Liver (tissue), 9 donors: ENCODE data around the gene SPATA13. TPM values are rescaled to one million over a fixed set of nuclear protein-coding genes. Genes with fewer than 3 reads are reported as not detected.

Experiments used
- DNase-seq: peaks from one replicate; pipeline ENCODE4 v3.0.0-alpha.2; 2017; ENCODE audit warnings: low spot score
- H3K27ac ChIP-seq, 2 donors: one replicate each; pipeline ENCODE4 v1.7.0; 2013; ENCODE audit warnings: inconsistent platforms in 2 of 2, low read length in 2 of 2, control low read depth in 1 of 2, low read depth in 1 of 2, mild to moderate bottlenecking in 1 of 2
- H3K27me3 ChIP-seq, 4 donors: one replicate each; pipeline versions ENCODE4 v1.6.1 to v1.7.0; 2013; ENCODE audit warnings: low read length in 3 of 4, inconsistent platforms in 1 of 4, mild to moderate bottlenecking in 1 of 4, moderate library complexity in 1 of 4; ENCODE audit not compliant: control insufficient read depth in 4 of 4, insufficient read depth in 4 of 4
- H3K36me3 ChIP-seq, 4 donors: one replicate each; pipeline versions ENCODE4 v1.6.1 to v1.7.0; 2013; ENCODE audit warnings: low read length in 3 of 4, mild to moderate bottlenecking in 3 of 4, low read depth in 1 of 4, moderate library complexity in 1 of 4; ENCODE audit not compliant: control insufficient read depth in 4 of 4, insufficient read depth in 3 of 4
- H3K4me1 ChIP-seq, 4 donors: one replicate each; pipeline versions ENCODE4 v1.6.1 to v1.7.0; 2013; ENCODE audit warnings: low read length in 3 of 4, mild to moderate bottlenecking in 3 of 4, moderate library complexity in 1 of 4; ENCODE audit not compliant: control insufficient read depth in 4 of 4, insufficient read depth in 4 of 4
- H3K4me3 ChIP-seq, 3 donors: one replicate each; pipeline versions ENCODE4 v1.6.1 to v1.7.0; 2013; ENCODE audit warnings: low read length in 3 of 3, control low read depth in 1 of 3, low read depth in 1 of 3, mild to moderate bottlenecking in 1 of 3
- H3K9ac ChIP-seq, 2 donors: one replicate each; pipeline ENCODE4 v1.7.0; 2013; ENCODE audit warnings: low read length in 2 of 2, mild to moderate bottlenecking in 2 of 2, moderate library complexity in 2 of 2, control low read depth in 1 of 2, low read depth in 1 of 2
- H3K9me3 ChIP-seq, 4 donors: one replicate each; pipeline versions ENCODE4 v1.6.1 to v1.7.0; 2013; ENCODE audit warnings: low read length in 3 of 4; ENCODE audit not compliant: control insufficient read depth in 4 of 4
- EGR1 ChIP-seq, 2 donors: IDR thresholded peaks; 2 replicates each; pipeline ENCODE4 v1.6.1; 2016 to 2018; ENCODE audit warnings: antibody characterized with exemption in 2 of 2, low read depth in 2 of 2
- FOXA1 ChIP-seq: IDR thresholded peaks from 2 replicates; pipeline ENCODE4 v1.6.1; 2016; ENCODE audit warnings: antibody characterized with exemption
- FOXA2 ChIP-seq: IDR thresholded peaks from 2 replicates; pipeline ENCODE4 v1.6.1; 2016; ENCODE audit warnings: antibody characterized with exemption
- GABPA ChIP-seq, 2 donors: IDR thresholded peaks in 1 of 2; conservative IDR thresholded peaks in 1 of 2; 2 replicates each; pipeline ENCODE4 v1.6.1; 2016; ENCODE audit warnings: antibody characterized with exemption in 2 of 2, mild to moderate bottlenecking in 1 of 2, moderate library complexity in 1 of 2
- HNF4A ChIP-seq, 2 donors: conservative IDR thresholded peaks; 2 replicates each; pipeline ENCODE4 v1.6.1; 2016; ENCODE audit warnings: antibody characterized with exemption in 2 of 2, mild to moderate bottlenecking in 2 of 2
- HNF4G ChIP-seq: IDR thresholded peaks from 2 replicates; pipeline ENCODE4 v1.6.1; 2016; ENCODE audit warnings: antibody characterized with exemption
- JUND ChIP-seq, 2 donors: IDR thresholded peaks; 2 replicates each; pipeline ENCODE4 v1.6.1; 2016; ENCODE audit warnings: antibody characterized with exemption in 2 of 2
- NR2F2 ChIP-seq: IDR thresholded peaks from 2 replicates; pipeline ENCODE4 v1.6.1; 2016; ENCODE audit warnings: antibody characterized with exemption
- RAD21 ChIP-seq, 2 donors: IDR thresholded peaks; 2 replicates each; pipeline ENCODE4 v1.6.1; 2016; ENCODE audit warnings: antibody characterized with exemption in 2 of 2, mild to moderate bottlenecking in 2 of 2
- RXRA ChIP-seq, 2 donors: IDR thresholded peaks; 2 replicates each; pipeline ENCODE4 v1.6.1; 2017 to 2018; ENCODE audit warnings: antibody characterized with exemption in 2 of 2, mild to moderate bottlenecking in 1 of 2
- SP1 ChIP-seq: IDR thresholded peaks from 2 replicates; pipeline ENCODE4 v1.6.1; 2018; ENCODE audit warnings: antibody characterized with exemption, mild to moderate bottlenecking
- TAF1 ChIP-seq: conservative IDR thresholded peaks from 2 replicates; pipeline ENCODE4 v1.6.1; 2016; ENCODE audit warnings: antibody characterized with exemption, mild to moderate bottlenecking
- YY1 ChIP-seq: IDR thresholded peaks from 2 replicates; pipeline ENCODE4 v1.6.1; 2016; ENCODE audit warnings: antibody characterized with exemption, mild to moderate bottlenecking
- WGBS: extraction: QIAGEN DNeasy Blood & Tissue Kit; methylation state at CpG from one replicate; pipeline ENCODE4 v1.1.7; 2013; 5-methylcytosine and 5-hydroxymethylcytosine counted together
- polyA plus RNA-seq, 2 donors: library from polyadenylated mRNA; stranded (reverse) in 1 of 2; unstranded in 1 of 2; fragments of 200-250 nt in 1 of 2; fragments of >200 nt in 1 of 2; fragmentation: Nextera tagmentation in 1 of 2; extraction: Ambion mirVana in 1 of 2; gene quantifications; one replicate each; pipeline versions ENCODE4 v1.2.1 to v1.2.3, GENCODE V29; 2013 to 2015
- total RNA-seq, 2 donors: library from RNA; depleted of rRNA; stranded (reverse); fragments of >200 nt; gene quantifications; one replicate each; pipeline ENCODE4 v1.2.3, GENCODE V29; 2014
- TF ChIP-seq, protein P1 (sequence below): IDR thresholded peaks from 2 replicates; pipeline ENCODE4 v1.6.1; 2016; ENCODE audit warnings: antibody characterized with exemption
- TF ChIP-seq, protein P2 (sequence below): IDR thresholded peaks from 2 replicates; pipeline ENCODE4 v1.6.1; 2016; ENCODE audit warnings: antibody characterized with exemption
- TF ChIP-seq, protein P3 (sequence below): fragments of 150-350 bp; IDR thresholded peaks from 2 replicates; pipeline ENCODE4 v1.5.1; 2017; ENCODE audit warnings: improper control_type of control experiment, low read depth, low read length; ENCODE audit not compliant: missing input control
- TF ChIP-seq, protein P4 (sequence below): IDR thresholded peaks from 2 replicates; pipeline ENCODE4 v1.6.1; 2016; ENCODE audit warnings: antibody characterized with exemption
- TF ChIP-seq, protein P5 (sequence below): IDR thresholded peaks from 2 replicates; pipeline ENCODE4 v1.6.1; 2016; ENCODE audit warnings: antibody characterized with exemption, mild to moderate bottlenecking
- donor health status: healthy.
- donor health status: healthy.
- donor health status: healthy.
- donor health status: healthy.
- donor health status: healthy.

SPATA13 gene
- total and polyA plus RNA-seq, 4 donors = 10.0 to 57.6 (median 20.4) TPM

DNA sequence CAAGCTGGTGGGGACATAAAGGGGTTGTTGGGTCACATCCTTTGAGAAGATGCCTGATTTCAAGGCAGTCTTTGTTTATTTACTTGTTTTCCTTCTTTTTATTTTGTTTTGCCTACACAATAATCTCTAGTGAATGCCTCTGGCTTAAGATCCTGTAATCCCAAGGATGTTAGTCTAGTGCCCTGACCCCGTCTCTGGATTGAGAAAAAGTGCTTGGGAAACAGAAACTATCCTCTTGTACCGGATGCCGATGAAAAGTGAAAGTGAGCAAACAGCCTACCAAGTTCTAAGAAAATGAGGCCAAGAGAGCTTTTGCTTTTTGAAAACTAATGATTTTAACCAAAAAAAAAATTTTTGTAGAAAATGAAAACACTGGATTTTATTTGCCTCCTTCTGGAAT, 106.8 kb downstream of the SPATA13 start:
- H3K9ac ChIP-seq = peak overlapping the region in 1 of 2 donors; percentile 64
- WGBS = 9% methylated on average over 3 of the region's 3 CpGs
- H3K36me3 ChIP-seq = peaks cover 0 to 2% (median 0%) of the 10 kb centered on the region in 4 donors
- no peak overlapping the region for H3K4me3 ChIP-seq
- H3K27ac ChIP-seq = peak overlapping the region; percentile 64 to 69
- no peak for DNase-seq
- TF ChIP-seq RAD21 (IDR thresholded peaks at IDR 0.05) = peak in 1 of 2 donors; percentile 5
- TF ChIP-seq GABPA (IDR thresholded peaks at IDR 0.05 in 1 of 2, conservative IDR thresholded peaks at IDR 0.05 in 1 of 2) = no peak
- peak; percentile 33 to 36 for TF ChIP-seq HNF4A (conservative IDR thresholded peaks at IDR 0.05)
- TF ChIP-seq NR2F2 = peak; percentile 73
- no peak for TF ChIP-seq FOXA2
- peak in 1 of 2 donors; percentile 30 for TF ChIP-seq RXRA (IDR thresholded peaks at IDR 0.05)
- peak in 1 of 2 donors; percentile 10 for TF ChIP-seq JUND (IDR thresholded peaks at IDR 0.05)
- no peaks in the 10 kb centered on the region for H3K9me3 ChIP-seq
- peaks cover 11 to 51% (median 36%) of the 10 kb centered on the region in 4 donors for H3K4me1 ChIP-seq
- no peaks in the 10 kb centered on the region for H3K27me3 ChIP-seq

DNA sequence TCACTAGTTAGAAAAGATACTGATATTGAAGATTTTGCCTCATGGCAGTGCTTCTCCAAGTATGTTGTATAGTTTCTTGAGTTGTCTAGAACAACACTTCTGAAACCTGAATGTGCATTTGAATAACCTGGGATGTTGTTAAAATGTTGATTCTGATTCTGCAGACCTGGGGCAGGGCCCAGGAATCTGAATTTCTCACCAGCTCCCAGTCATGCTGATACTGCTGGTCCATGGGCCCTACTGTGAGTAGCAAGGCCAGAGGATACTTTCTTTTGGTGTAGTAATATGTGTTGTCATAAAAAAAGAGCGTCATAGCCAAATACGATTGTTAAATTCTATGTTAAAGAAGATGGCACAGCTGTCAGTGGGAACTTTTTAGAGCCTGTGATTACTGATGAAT, 107.3 kb downstream of the SPATA13 start:
- H3K27me3 ChIP-seq = no peaks in the 10 kb centered on the region
- peak overlapping the region in 1 of 2 donors; percentile 64 for H3K9ac ChIP-seq
- WGBS = 91% methylated on average over 2 of the region's 2 CpGs
- peaks cover 13 to 51% (median 36%) of the 10 kb centered on the region in 4 donors for H3K4me1 ChIP-seq
- peak overlapping the region; percentile 64 to 69 for H3K27ac ChIP-seq
- no peak overlapping the region for H3K4me3 ChIP-seq
- no peaks in the 10 kb centered on the region for H3K9me3 ChIP-seq
- H3K36me3 ChIP-seq = peaks cover 0 to 2% (median under 1%) of the 10 kb centered on the region in 4 donors
- no peak for DNase-seq
- TF ChIP-seq, protein P1, sequence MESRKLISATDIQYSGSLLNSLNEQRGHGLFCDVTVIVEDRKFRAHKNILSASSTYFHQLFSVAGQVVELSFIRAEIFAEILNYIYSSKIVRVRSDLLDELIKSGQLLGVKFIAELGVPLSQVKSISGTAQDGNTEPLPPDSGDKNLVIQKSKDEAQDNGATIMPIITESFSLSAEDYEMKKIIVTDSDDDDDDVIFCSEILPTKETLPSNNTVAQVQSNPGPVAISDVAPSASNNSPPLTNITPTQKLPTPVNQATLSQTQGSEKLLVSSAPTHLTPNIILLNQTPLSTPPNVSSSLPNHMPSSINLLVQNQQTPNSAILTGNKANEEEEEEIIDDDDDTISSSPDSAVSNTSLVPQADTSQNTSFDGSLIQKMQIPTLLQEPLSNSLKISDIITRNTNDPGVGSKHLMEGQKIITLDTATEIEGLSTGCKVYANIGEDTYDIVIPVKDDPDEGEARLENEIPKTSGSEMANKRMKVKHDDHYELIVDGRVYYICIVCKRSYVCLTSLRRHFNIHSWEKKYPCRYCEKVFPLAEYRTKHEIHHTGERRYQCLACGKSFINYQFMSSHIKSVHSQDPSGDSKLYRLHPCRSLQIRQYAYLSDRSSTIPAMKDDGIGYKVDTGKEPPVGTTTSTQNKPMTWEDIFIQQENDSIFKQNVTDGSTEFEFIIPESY = no peak
- TF ChIP-seq, protein P2, sequence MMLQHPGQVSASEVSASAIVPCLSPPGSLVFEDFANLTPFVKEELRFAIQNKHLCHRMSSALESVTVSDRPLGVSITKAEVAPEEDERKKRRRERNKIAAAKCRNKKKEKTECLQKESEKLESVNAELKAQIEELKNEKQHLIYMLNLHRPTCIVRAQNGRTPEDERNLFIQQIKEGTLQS = no peak
- TF ChIP-seq SP1 (no peak), HNF4A (conservative IDR thresholded peaks at IDR 0.05) (no peak), GABPA (IDR thresholded peaks at IDR 0.05 in 1 of 2, conservative IDR thresholded peaks at IDR 0.05 in 1 of 2) (no peak), NR2F2 (no peak), JUND (IDR thresholded peaks at IDR 0.05) (no peak), HNF4G (no peak), EGR1 (IDR thresholded peaks at IDR 0.05; ENCODE audit: low read depth in 2 of 2) (no peak), FOXA2 (no peak), YY1 (no peak), RXRA (IDR thresholded peaks at IDR 0.05) (no peak), RAD21 (IDR thresholded peaks at IDR 0.05) (no peak), FOXA1 (no peak), TAF1 (no peak)
- TF ChIP-seq, protein P3, sequence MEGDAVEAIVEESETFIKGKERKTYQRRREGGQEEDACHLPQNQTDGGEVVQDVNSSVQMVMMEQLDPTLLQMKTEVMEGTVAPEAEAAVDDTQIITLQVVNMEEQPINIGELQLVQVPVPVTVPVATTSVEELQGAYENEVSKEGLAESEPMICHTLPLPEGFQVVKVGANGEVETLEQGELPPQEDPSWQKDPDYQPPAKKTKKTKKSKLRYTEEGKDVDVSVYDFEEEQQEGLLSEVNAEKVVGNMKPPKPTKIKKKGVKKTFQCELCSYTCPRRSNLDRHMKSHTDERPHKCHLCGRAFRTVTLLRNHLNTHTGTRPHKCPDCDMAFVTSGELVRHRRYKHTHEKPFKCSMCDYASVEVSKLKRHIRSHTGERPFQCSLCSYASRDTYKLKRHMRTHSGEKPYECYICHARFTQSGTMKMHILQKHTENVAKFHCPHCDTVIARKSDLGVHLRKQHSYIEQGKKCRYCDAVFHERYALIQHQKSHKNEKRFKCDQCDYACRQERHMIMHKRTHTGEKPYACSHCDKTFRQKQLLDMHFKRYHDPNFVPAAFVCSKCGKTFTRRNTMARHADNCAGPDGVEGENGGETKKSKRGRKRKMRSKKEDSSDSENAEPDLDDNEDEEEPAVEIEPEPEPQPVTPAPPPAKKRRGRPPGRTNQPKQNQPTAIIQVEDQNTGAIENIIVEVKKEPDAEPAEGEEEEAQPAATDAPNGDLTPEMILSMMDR = no peak
- TF ChIP-seq, protein P4, sequence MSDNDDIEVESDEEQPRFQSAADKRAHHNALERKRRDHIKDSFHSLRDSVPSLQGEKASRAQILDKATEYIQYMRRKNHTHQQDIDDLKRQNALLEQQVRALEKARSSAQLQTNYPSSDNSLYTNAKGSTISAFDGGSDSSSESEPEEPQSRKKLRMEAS = no peak
- TF ChIP-seq, protein P5, sequence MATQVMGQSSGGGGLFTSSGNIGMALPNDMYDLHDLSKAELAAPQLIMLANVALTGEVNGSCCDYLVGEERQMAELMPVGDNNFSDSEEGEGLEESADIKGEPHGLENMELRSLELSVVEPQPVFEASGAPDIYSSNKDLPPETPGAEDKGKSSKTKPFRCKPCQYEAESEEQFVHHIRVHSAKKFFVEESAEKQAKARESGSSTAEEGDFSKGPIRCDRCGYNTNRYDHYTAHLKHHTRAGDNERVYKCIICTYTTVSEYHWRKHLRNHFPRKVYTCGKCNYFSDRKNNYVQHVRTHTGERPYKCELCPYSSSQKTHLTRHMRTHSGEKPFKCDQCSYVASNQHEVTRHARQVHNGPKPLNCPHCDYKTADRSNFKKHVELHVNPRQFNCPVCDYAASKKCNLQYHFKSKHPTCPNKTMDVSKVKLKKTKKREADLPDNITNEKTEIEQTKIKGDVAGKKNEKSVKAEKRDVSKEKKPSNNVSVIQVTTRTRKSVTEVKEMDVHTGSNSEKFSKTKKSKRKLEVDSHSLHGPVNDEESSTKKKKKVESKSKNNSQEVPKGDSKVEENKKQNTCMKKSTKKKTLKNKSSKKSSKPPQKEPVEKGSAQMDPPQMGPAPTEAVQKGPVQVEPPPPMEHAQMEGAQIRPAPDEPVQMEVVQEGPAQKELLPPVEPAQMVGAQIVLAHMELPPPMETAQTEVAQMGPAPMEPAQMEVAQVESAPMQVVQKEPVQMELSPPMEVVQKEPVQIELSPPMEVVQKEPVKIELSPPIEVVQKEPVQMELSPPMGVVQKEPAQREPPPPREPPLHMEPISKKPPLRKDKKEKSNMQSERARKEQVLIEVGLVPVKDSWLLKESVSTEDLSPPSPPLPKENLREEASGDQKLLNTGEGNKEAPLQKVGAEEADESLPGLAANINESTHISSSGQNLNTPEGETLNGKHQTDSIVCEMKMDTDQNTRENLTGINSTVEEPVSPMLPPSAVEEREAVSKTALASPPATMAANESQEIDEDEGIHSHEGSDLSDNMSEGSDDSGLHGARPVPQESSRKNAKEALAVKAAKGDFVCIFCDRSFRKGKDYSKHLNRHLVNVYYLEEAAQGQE = no peak
